MM.1S (cell line): ENCODE data around the gene SLC15A2.

Experiments used
- EZH2 ChIP-seq: fragments of 300-600 bp; sonication (generic); optimal IDR thresholded peaks from 2 replicates; pipeline ENCODE3; 2017; ENCODE audit warnings: low read depth, mild to moderate bottlenecking, antibody characterized with exemption, low read length, mixed read lengths
- EZH2phosphoT487 ChIP-seq: fragments of 300-600 bp; sonication (generic); IDR thresholded peaks from 2 replicates; pipeline ENCODE4 v1.6.1; 2018; ENCODE audit warnings: antibody characterized with exemption, low read length
- TF ChIP-seq, protein P1 (sequence below): fragments of 300-600 bp; sonication (generic); IDR thresholded peaks from 2 replicates; pipeline ENCODE4 v1.5.1; 2016; ENCODE audit warnings: antibody characterized with exemption, low read length, mixed read lengths

DNA sequence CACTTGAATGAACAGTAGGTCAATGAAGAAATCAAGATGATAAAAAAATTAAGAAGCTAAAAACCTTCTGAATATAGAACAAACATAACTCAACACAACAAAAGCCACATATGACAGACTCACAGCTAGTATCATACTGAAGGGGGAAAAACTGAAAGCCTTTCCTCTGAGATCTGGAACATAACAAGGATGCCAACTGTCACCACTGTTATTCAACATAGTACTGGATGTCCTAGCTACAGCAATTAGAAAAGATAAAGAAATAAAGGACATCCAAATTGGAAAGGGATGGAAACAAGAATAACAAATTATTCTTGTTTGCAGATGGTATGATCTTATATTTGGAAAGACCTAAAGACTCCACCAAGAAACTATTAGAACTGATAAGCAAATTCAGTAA lies 67.1 kb downstream of the SLC15A2 start:
- TF ChIP-seq, protein P1, sequence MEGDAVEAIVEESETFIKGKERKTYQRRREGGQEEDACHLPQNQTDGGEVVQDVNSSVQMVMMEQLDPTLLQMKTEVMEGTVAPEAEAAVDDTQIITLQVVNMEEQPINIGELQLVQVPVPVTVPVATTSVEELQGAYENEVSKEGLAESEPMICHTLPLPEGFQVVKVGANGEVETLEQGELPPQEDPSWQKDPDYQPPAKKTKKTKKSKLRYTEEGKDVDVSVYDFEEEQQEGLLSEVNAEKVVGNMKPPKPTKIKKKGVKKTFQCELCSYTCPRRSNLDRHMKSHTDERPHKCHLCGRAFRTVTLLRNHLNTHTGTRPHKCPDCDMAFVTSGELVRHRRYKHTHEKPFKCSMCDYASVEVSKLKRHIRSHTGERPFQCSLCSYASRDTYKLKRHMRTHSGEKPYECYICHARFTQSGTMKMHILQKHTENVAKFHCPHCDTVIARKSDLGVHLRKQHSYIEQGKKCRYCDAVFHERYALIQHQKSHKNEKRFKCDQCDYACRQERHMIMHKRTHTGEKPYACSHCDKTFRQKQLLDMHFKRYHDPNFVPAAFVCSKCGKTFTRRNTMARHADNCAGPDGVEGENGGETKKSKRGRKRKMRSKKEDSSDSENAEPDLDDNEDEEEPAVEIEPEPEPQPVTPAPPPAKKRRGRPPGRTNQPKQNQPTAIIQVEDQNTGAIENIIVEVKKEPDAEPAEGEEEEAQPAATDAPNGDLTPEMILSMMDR, result no peak
- TF ChIP-seq EZH2 (no peak), EZH2phosphoT487 (no peak)
